ENCODE data around the gene TPO. TPM values are rescaled to one million over a fixed set of nuclear protein-coding genes. Genes with fewer than 3 reads are reported as not detected.

TPO gene
- polyA plus RNA-seq, 1 donor from 2014 or later = not detected

DNA sequence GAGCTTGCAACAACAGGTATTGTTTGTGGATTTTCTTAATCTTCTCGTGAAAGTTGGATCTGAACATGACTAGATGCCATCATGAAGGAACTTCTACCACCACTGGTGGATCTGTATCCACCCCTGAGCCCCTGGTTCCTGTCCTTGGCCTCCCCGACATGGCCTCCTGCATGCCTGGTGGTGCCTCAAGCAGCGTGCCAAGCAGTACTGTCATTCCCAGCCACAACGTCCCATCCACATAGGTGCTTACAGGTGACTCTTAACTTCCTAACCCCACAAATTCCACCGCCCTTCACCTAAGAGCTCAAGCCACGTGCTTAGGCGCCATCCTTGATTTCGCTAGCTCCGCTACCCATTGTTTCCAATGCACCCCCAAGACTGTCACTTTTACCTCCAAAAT is 23.1 kb downstream of the TPO start:
- H3F3A ChIP-seq (ENCODE audit: insufficient read depth, low read length, poor library complexity, severe bottlenecking) = no peaks in the 10 kb centered on the region
- no peaks in the 10 kb centered on the region for H3K27me3 ChIP-seq (ENCODE audit: insufficient read depth, low read depth, low read length)
- no peaks in the 10 kb centered on the region for H4K20me1 ChIP-seq (ENCODE audit: insufficient read depth)
- no peaks in the 10 kb centered on the region for H3K79me2 ChIP-seq (replicated peaks; ENCODE audit: insufficient read depth, low read length)
- no peak overlapping the region for H2AFZ ChIP-seq (ENCODE audit: low read depth, low read length)
- H3K9me3 ChIP-seq (ENCODE audit: low read length) = no peaks in the 10 kb centered on the region
- H3K9ac ChIP-seq (ENCODE audit: low read length) = no peak overlapping the region
- H3K9me2 ChIP-seq (ENCODE audit: insufficient read depth, low read length) = no peaks in the 10 kb centered on the region
- H3K4me2 ChIP-seq (ENCODE audit: low read length) = no peak overlapping the region
- H3K4me3 ChIP-seq (ENCODE audit: low read length) = no peak overlapping the region
- H3K27ac ChIP-seq (ENCODE audit: low read length) = no peak overlapping the region
- TF ChIP-seq, protein P1, sequence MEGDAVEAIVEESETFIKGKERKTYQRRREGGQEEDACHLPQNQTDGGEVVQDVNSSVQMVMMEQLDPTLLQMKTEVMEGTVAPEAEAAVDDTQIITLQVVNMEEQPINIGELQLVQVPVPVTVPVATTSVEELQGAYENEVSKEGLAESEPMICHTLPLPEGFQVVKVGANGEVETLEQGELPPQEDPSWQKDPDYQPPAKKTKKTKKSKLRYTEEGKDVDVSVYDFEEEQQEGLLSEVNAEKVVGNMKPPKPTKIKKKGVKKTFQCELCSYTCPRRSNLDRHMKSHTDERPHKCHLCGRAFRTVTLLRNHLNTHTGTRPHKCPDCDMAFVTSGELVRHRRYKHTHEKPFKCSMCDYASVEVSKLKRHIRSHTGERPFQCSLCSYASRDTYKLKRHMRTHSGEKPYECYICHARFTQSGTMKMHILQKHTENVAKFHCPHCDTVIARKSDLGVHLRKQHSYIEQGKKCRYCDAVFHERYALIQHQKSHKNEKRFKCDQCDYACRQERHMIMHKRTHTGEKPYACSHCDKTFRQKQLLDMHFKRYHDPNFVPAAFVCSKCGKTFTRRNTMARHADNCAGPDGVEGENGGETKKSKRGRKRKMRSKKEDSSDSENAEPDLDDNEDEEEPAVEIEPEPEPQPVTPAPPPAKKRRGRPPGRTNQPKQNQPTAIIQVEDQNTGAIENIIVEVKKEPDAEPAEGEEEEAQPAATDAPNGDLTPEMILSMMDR (IDR thresholded peaks at IDR 0.05; ENCODE audit: poor library complexity, severe bottlenecking) = no peak
- TF ChIP-seq REST (IDR thresholded peaks at IDR 0.05; ENCODE audit: borderline replicate concordance) (no peak), TAF1 (IDR thresholded peaks at IDR 0.05; ENCODE audit: low read depth) (no peak), EZH2 (IDR thresholded peaks at IDR 0.05; ENCODE audit: borderline replicate concordance, insufficient read depth, low read length, poor library complexity, severe bottlenecking) (no peak), SMC3 (conservative IDR thresholded peaks at IDR 0.05; ENCODE audit: poor library complexity) (no peak), EP300 (conservative IDR thresholded peaks at IDR 0.05; ENCODE audit: poor library complexity, severe bottlenecking) (no peak), POLR2AphosphoS5 (IDR thresholded peaks at IDR 0.05) (no peak), MXI1 (conservative IDR thresholded peaks at IDR 0.05; ENCODE audit: poor library complexity, severe bottlenecking) (no peak), RAD21 (conservative IDR thresholded peaks at IDR 0.05) (no peak)
- no peaks in the 10 kb centered on the region for H3K36me3 ChIP-seq (ENCODE audit: insufficient read depth, low read length)

DNA sequence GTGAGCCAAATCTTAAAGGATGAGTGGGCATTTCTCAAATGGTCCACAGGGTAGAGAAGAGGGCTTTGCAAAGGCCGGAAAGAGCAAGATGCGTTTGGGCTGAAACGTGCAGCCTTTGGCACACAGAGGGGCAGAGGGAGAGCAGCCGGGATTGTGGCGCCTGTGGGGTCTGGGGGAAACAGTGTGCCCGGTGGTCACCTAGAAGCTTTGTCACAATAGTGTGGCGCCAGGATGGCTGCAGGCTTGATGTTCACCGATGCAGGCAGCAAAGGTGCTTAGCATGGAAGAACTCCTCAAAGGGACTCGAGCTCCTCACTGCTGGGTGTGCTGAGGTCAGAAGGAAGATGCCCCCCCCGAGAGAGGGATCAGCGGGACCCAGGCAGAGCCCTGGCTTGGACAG is 23.8 kb downstream of the TPO start:
- no peaks in the 10 kb centered on the region for H3K36me3 ChIP-seq (ENCODE audit: insufficient read depth, low read length)
- H3K9me2 ChIP-seq (ENCODE audit: insufficient read depth, low read length) = no peaks in the 10 kb centered on the region
- H4K20me1 ChIP-seq (ENCODE audit: insufficient read depth) = no peaks in the 10 kb centered on the region
- TF ChIP-seq MXI1 (conservative IDR thresholded peaks at IDR 0.05; ENCODE audit: poor library complexity, severe bottlenecking) (no peak), REST (IDR thresholded peaks at IDR 0.05; ENCODE audit: borderline replicate concordance) (no peak), TAF1 (IDR thresholded peaks at IDR 0.05; ENCODE audit: low read depth) (no peak), EP300 (conservative IDR thresholded peaks at IDR 0.05; ENCODE audit: poor library complexity, severe bottlenecking) (no peak), RAD21 (conservative IDR thresholded peaks at IDR 0.05) (no peak), POLR2AphosphoS5 (IDR thresholded peaks at IDR 0.05) (no peak), EZH2 (IDR thresholded peaks at IDR 0.05; ENCODE audit: borderline replicate concordance, insufficient read depth, low read length, poor library complexity, severe bottlenecking) (no peak), SMC3 (conservative IDR thresholded peaks at IDR 0.05; ENCODE audit: poor library complexity) (no peak)
- TF ChIP-seq, protein P1 (IDR thresholded peaks at IDR 0.05; ENCODE audit: poor library complexity, severe bottlenecking) = no peak
- H3K79me2 ChIP-seq (replicated peaks; ENCODE audit: insufficient read depth, low read length) = no peaks in the 10 kb centered on the region
- no peak overlapping the region for H3K4me2 ChIP-seq (ENCODE audit: low read length)
- no peak overlapping the region for H2AFZ ChIP-seq (ENCODE audit: low read depth, low read length)
- no peak overlapping the region for H3K4me3 ChIP-seq (ENCODE audit: low read length)
- no peaks in the 10 kb centered on the region for H3K9me3 ChIP-seq (ENCODE audit: low read length)
- H3K9ac ChIP-seq (ENCODE audit: low read length) = no peak overlapping the region
- H3K27me3 ChIP-seq (ENCODE audit: insufficient read depth, low read depth, low read length) = no peaks in the 10 kb centered on the region
- no peaks in the 10 kb centered on the region for H3F3A ChIP-seq (ENCODE audit: insufficient read depth, low read length, poor library complexity, severe bottlenecking)
- H3K27ac ChIP-seq (ENCODE audit: low read length) = no peak overlapping the region
